ENCODE data around the gene CACNA1S.

DNA sequence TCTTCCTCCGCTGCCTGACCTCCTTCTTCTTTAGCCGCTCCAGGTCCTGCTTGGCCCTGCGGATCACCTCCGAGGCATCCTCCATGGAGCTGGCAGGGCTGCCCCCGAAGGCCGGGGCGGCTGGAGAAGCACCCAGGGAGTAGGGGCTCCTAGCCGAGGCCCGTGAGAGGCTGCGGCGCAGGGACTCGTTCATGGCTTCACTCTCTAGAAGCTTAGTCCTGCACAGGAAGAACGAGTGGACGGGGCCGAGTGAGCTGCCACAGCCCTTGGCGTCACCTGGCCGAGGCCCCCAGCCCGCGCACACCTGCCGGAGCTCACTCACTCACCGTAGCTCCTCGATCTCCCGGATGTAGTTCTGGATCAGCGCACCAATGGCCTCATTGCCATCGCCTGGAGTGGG lies 111.8 kb downstream of the CACNA1S start:
- TF ChIP-seq, protein P1, sequence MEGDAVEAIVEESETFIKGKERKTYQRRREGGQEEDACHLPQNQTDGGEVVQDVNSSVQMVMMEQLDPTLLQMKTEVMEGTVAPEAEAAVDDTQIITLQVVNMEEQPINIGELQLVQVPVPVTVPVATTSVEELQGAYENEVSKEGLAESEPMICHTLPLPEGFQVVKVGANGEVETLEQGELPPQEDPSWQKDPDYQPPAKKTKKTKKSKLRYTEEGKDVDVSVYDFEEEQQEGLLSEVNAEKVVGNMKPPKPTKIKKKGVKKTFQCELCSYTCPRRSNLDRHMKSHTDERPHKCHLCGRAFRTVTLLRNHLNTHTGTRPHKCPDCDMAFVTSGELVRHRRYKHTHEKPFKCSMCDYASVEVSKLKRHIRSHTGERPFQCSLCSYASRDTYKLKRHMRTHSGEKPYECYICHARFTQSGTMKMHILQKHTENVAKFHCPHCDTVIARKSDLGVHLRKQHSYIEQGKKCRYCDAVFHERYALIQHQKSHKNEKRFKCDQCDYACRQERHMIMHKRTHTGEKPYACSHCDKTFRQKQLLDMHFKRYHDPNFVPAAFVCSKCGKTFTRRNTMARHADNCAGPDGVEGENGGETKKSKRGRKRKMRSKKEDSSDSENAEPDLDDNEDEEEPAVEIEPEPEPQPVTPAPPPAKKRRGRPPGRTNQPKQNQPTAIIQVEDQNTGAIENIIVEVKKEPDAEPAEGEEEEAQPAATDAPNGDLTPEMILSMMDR (IDR thresholded peaks at IDR 0.05) = no peak
- TF ChIP-seq POLR2A (IDR thresholded peaks at IDR 0.05) = no peak
